GM18873 (cell line): ENCODE data around the gene TEX19.

Experiments
- ATAC-seq: cut with Tn5 transposase; IDR thresholded peaks from one replicate; pipeline ENCODE4 v1.9.1; 2021; ENCODE audit warnings: mild to moderate bottlenecking, moderate library complexity, moderate number of reproducible peaks; ENCODE audit not compliant: unreplicated experiment, low FRiP score

TEX19 gene

GRCh38 chr17:82386255-82386831, 27.3 kb downstream of the TEX19 start:
- ATAC-seq = no peak

DNA sequence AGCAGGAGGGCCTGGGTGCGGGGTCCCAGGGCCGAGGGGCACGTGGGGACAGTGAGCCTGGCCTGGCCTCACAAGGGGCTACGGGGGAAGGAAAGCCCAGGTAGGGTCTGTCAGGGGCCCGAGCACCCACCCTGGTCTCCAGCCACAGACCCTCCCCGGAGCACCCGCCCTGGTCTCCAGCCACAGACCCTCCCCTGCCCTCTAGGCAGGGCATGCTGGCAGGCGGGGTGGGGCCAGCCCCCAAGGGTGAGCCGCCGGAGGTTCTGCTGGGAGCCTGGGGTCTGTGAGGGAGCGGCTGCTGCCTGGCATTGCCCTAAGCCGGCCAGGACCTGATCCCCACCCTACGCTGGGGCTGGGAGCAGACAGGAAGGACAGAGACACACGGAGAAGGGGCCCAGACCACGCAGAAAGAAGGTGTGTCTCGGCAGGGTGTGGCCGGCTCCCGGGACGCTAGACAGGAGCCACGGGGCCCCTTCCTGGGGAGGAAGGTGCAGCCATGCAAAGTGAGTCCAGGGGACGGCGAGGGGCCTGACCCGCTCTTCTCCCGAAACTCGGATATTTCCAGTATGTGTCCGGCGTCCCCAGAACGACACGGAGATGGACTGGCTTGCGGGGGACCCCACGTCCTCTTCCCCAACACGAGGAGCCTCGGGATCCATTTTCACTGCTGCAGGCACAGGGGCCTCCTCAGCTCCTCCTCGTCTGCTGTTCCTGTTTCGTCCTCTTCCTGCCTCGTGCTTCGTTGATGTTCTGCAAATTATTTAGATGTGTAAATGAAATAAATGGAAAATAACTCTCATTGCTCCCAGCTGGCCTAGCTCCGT, 28.0 kb downstream of the TEX19 start:
- no peak for ATAC-seq

DNA sequence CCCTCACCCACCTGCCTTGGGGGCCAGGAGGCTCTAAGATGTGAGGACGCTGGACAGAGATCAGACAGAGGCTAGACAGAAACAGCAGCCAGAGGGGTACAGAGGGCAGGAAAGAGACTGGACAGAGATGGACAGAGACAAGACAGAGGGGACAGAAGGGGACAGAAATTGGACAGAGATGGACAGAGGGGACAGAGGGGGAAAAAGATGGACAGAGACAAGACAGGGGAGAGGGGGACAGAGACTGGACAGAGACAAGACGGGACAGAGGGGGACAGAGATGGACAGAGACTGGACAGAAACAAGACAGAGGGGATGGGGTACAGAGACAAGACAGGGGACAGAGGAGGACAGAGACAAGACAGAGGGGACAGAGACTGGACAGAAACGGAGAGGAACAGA, 28.7 kb downstream of the TEX19 start:
- ATAC-seq = no peak

DNA sequence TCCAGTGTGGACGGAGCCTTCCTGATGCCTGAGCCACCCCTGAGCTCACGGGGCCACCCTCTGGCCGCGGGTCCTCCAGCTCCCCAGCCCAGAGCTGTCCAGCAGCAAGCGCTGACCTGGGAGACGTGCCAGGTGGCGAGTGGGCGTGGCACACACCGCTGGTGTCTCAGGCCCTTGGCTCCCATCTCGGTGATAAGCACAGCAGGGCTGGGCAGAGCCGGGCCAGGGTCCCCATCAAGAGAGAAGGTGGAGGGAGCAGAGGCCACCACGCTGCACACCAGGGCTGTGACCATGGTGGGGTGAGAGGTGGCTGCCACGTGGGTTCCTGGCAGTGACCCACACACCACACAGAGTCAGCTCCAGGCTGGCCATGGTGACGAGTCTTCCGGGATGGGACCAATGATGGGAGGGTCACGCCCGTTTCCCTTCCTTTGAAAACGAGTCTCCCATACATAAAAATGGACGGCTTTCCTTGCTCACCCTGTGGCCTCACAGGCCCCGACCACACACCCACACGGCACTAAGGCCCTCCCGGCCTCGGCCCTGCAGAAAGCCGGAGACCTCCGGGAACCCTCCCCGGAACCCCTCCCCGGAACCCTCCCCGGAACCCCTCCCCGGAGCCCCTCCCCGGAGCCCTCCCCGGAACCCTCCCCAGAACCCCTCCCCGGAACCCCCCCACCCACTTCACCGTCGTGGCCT, 29.3 kb downstream of the TEX19 start:
- no peak for ATAC-seq

DNA sequence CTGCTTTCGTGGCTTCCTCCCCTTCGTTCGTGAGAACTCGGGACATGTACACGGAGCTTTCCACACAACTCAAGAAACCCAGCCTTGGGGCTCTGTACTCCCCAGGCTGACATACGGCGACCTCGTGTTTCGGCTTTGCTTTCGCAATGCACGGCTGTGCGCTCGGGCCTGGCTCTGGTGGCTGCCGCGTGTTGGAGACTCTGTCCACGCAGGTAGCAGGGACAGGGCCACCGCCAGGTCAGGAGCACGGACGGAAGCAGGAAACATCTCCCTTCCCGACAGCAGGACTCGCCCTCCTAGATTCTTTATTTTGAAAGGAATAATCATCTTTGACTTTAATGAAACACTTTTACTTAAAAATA, 29.9 kb downstream of the TEX19 start:
- ATAC-seq = no peak

DNA sequence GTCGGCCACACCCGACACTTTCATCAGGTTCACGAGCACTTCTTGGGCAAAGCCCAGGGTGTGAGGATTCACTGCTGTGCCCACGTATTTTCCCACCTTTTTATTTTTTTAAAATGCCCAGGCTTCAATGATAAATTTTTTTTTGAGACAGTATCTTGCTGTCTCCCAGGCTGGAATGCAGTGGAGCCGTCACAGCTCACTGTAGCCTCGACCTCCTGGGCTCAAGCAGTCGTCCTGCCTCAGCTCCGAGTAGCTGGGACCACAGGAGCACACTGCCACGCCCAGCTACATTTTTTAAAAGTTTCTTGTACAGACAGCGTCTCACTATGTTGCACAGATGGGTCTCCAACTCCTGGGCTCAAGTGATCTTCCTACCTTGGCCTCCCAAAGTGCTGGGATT, 30.3 kb downstream of the TEX19 start:
- ATAC-seq = no peak

GRCh38 chr17:82390015-82390859, 31.2 kb downstream of the TEX19 start:
- ATAC-seq = no peak

DNA sequence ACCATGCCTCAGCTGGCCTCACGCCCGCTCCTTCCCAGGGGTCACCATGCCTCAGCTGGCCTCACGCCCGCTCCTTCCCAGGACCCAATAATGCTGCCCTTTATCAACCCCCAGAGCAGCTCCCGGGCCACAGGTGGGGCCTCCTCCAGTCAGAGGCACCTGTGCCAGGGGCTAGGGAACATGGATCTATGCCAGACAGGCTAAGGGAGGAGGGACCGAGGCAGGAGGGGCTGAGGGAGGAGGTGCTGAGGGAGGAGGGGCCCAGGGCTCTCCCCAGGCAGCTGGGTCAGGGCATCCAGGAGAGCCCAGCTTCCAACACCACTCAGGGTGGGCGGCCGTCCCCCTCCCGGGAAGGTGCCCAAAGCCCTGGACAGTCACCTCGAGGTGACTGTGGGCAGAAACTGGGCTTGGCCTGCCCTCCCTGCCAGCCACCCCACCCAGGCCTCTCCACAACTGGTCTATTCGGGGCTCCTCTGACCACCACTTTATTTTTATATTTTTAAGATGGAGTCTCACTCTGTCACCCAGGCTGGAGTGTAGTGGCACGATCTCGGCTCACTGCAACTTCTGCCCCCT, 31.9 kb downstream of the TEX19 start:
- no peak for ATAC-seq

- no peak for ATAC-seq
These were observed 32.5 kb downstream of the TEX19 start for GRCh38 chr17:82391496-82392066.

DNA sequence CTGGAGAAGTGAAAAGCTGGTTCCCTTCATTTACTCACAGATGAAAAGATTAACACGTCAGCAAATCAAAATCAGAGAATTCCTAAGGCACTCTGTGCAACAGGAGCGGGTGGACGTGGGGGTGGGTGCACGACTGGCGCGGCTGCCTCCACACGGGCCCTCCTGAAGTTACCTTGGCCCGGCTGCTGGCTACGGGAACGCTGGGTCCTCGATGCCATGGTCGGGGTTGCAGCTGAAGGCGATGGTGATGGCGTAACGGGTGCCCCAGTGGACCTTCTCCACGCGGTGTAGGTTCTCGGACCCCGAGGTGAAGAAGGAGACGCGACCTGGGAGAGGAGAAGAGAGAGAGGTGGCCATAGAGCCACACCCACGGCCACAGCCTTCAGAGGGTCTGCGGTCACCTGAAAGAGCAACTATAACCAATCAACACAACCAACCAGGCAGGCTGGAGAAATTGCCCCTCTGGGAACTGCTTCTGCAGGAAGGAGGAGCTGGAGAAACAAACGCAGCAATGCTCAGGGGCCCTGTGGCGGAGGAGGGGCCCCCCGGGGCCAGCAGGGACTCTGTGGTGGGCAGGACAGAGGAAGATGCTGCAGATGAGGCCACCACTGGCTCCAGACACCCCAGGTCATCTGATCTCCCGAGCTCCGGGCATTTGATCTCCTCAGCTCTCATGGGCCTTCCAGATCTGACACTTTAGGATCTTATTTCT, 33.3 kb downstream of the TEX19 start:
- no peak for ATAC-seq

DNA sequence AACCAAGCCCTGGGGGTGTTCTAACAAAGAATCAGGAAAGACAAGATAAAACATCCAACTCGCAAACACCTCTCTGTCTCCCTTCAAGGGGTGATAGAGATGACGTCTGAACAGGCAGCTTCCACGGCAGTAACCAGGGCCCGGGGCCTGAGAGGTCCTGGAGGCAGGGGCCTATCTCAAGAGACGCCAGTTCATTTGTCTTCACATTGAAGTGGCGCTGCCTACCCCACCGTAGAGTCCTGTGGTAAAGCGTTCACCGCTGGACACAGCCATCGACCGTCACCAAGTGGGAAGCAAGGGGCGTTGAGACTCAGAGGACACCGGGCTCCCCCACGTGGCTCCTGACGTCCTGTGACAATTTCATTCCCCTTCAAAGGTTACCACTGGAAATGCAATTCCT, 33.9 kb downstream of the TEX19 start:
- no peak for ATAC-seq

GRCh38 chr17:82394278-82394677, 35.2 kb downstream of the TEX19 start:
- ATAC-seq = no peak

- no peak for ATAC-seq
These were observed 37.8 kb downstream of the TEX19 start for GRCh38 chr17:82396601-82397435.

GRCh38 chr17:82397449-82398335, 38.6 kb downstream of the TEX19 start:
- no peak for ATAC-seq

- no peak for ATAC-seq
These were observed 40.0 kb downstream of the TEX19 start for GRCh38 chr17:82399041-82399441.

- ATAC-seq = no peak
These were observed 40.6 kb downstream of the TEX19 start for GRCh38 chr17:82399601-82400101.

DNA sequence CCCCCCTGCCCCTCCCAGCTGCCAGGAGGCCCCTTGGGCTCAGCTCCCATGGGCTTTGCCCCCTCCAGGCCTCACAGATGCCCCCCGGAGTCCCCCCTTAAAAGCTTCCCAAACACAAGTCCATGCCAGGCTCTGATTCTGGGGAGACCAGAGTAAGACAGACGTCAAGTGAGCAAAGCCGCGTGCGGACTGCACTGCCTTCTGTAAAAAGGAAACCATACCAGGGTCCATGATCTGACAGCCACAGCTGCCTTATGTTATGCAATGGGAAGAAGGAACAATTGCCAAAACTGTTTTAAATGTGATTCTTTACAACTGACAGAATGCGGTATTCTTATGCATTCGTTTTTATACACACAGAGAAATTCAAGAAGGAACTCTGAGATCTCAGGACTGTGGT, 41.2 kb downstream of the TEX19 start:
- ATAC-seq = no peak
